Suppressor macrophage treated with lipopolysaccharide for 1 hour (primary cell): ENCODE results near the gene IL24.
"Not testable (repeated sequence)": the region's sequence is repeated elsewhere in the genome, so short reads cannot be mapped to it uniquely, and the experiment has no call there.

Experiments used
- DNase-seq, 3 donors: peaks; one replicate each; pipeline ENCODE4 v3.0.0-alpha.2; 2020 to 2022

Gene IL24

GRCh38 chr1:206897175-206897574 lies at the start of gene IL24:
Gene IL24 (plus strand): TSS chr1:206897443. CDS start chr1:206897833, 390 bp downstream.
- DNase-seq: no peak

- DNase-seq: no peak
Observed at GRCh38 chr1:206847946-206848345, 49.3 kb upstream of the IL24 start.

GRCh38 chr1:206850401-206850800 lies 46.8 kb upstream of the IL24 start:
- DNase-seq: no peak

GRCh38 chr1:206851341-206852010 lies 45.8 kb upstream of the IL24 start:
- DNase-seq: peak; percentile 69 to 93 (median 91)

GRCh38 chr1:206852662-206853061 lies 44.6 kb upstream of the IL24 start:
- not testable (repeated sequence) for DNase-seq

GRCh38 chr1:206853696-206854095 lies 43.5 kb upstream of the IL24 start:
- DNase-seq: not testable (repeated sequence)

- peak in 1 of 3 donors; percentile 29 for DNase-seq
Observed at GRCh38 chr1:206854401-206855129, 42.7 kb upstream of the IL24 start.

- no peak for DNase-seq
Observed at GRCh38 chr1:206855859-206856258, 41.4 kb upstream of the IL24 start.

GRCh38 chr1:206856674-206857464 lies 40.4 kb upstream of the IL24 start:
- no peak for DNase-seq

GRCh38 chr1:206859082-206859521 lies 38.1 kb upstream of the IL24 start:
- peak; percentile 81 to 92 (median 89) for DNase-seq

GRCh38 chr1:206860165-206860564 lies 37.1 kb upstream of the IL24 start:
- DNase-seq: no peak

GRCh38 chr1:206863266-206863665 lies 34.0 kb upstream of the IL24 start:
- no peak for DNase-seq

- peak; percentile 81 to 88 (median 84) for DNase-seq
Observed at GRCh38 chr1:206864939-206865671, 32.1 kb upstream of the IL24 start, which contains the start of gene IL20. Gene IL20 (plus strand): TSS chr1:206865623. CDS start chr1:206865853, 230 bp downstream.

- DNase-seq: no peak
Observed at GRCh38 chr1:206866062-206866461, 31.2 kb upstream of the IL24 start.

- no peak for DNase-seq
Observed at GRCh38 chr1:206867239-206867638, 30.0 kb upstream of the IL24 start.

- DNase-seq: no peak
Observed at GRCh38 chr1:206867716-206868115, 29.5 kb upstream of the IL24 start.

GRCh38 chr1:206868264-206868663 lies 29.0 kb upstream of the IL24 start:
- DNase-seq: no peak

- no peak for DNase-seq
Observed at GRCh38 chr1:206872139-206872538, 25.1 kb upstream of the IL24 start.

- DNase-seq: no peak
Observed at GRCh38 chr1:206873603-206874188, 23.5 kb upstream of the IL24 start.

GRCh38 chr1:206875752-206876377 lies 21.4 kb upstream of the IL24 start:
- DNase-seq: no peak

GRCh38 chr1:206878456-206878855 lies 18.8 kb upstream of the IL24 start:
- no peak for DNase-seq

- DNase-seq: no peak
Observed at GRCh38 chr1:206880314-206880713, 16.9 kb upstream of the IL24 start.
